HS-27A (cell line): ENCODE measurements around the gene PRRT1.
"Not testable (repeated sequence)": the region's sequence is repeated elsewhere in the genome, so short reads cannot be mapped to it uniquely, and the experiment has no call there.

Experiments used
- DNase-seq: peaks from one replicate; pipeline ENCODE4 v3.0.0-alpha.2; 2012; ENCODE audit warnings: low read depth, missing footprints

Gene PRRT1

GRCh38 chr6:32149932-32150870, 1.5 kb downstream of the PRRT1 start:
- DNase-seq = no peak

- no peak for DNase-seq
Observed at GRCh38 chr6:32149092-32149755, 2.5 kb downstream of the PRRT1 start.

GRCh38 chr6:32148289-32149091, 3.2 kb downstream of the PRRT1 start:
- no peak for DNase-seq

- no peak for DNase-seq
Observed at GRCh38 chr6:32147401-32148132, 4.2 kb downstream of the PRRT1 start.

- no peak for DNase-seq
Observed at GRCh38 chr6:32146687-32147086, 5.1 kb downstream of the PRRT1 start.

- no peak for DNase-seq
Observed at GRCh38 chr6:32146287-32146686, 5.5 kb downstream of the PRRT1 start.

GRCh38 chr6:32144238-32144637, 7.5 kb downstream of the PRRT1 start:
- not testable (repeated sequence) for DNase-seq

GRCh38 chr6:32140420-32141046, 11.2 kb downstream of the PRRT1 start:
- no peak for DNase-seq

GRCh38 chr6:32139590-32139989, 12.1 kb downstream of the PRRT1 start:
- no peak for DNase-seq

- no peak for DNase-seq
Observed at GRCh38 chr6:32137454-32137853, 14.3 kb downstream of the PRRT1 start.

GRCh38 chr6:32133786-32134185, 18.0 kb downstream of the PRRT1 start:
- DNase-seq = no peak

- DNase-seq = no peak
Observed at GRCh38 chr6:32132110-32132509, 19.6 kb downstream of the PRRT1 start.

GRCh38 chr6:32131439-32131948, 20.2 kb downstream of the PRRT1 start:
- DNase-seq = no peak

- no peak for DNase-seq
Observed at GRCh38 chr6:32129297-32130088, 22.2 kb downstream of the PRRT1 start.

- no peak for DNase-seq
Observed at GRCh38 chr6:32128751-32129296, 22.9 kb downstream of the PRRT1 start.

GRCh38 chr6:32127717-32128592, 23.8 kb downstream of the PRRT1 start, which contains the start of gene ATF6B:
ATF6B (minus strand) TSS chr6:32128246; CDS start chr6:32128207, 39 bp downstream.
- DNase-seq = peak; percentile 98

- no peak for DNase-seq
Observed at GRCh38 chr6:32127409-32127716, 24.4 kb downstream of the PRRT1 start.

- DNase-seq = no peak
Observed at GRCh38 chr6:32126880-32127279, 24.9 kb downstream of the PRRT1 start.

- DNase-seq = no peak
Observed at GRCh38 chr6:32123681-32124080, 28.1 kb downstream of the PRRT1 start.
